Right forelimb (tissue), 1 donor: ENCODE measurements around the gene GMDS.

ENCODE experiments used
- DNase-seq: peaks from one replicate; pipeline ENCODE4 v3.0.0-alpha.2; 2018

Gene GMDS

GRCh38 chr6:1884313-1884712 lies 361.1 kb downstream of the GMDS start:
- DNase-seq: no peak

DNA sequence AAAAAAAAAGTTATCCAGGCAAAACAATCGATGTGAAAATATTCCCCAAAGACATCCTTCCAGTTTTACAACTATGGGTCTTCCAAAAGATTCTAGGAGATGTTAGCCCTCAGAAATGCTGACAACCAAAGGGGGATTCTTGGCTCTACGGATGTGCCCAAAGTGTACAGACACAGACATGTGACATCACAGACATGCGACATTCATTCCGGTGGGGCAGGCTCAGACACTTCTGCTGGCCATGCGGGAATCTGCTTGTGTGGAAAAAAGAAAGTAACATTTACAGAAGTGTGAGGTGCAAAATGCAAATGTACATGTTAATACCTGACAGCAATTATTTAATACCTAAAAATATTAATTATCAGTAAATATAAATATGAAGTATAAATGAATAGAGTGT lies 367.1 kb downstream of the GMDS start:
- DNase-seq: no peak

DNA sequence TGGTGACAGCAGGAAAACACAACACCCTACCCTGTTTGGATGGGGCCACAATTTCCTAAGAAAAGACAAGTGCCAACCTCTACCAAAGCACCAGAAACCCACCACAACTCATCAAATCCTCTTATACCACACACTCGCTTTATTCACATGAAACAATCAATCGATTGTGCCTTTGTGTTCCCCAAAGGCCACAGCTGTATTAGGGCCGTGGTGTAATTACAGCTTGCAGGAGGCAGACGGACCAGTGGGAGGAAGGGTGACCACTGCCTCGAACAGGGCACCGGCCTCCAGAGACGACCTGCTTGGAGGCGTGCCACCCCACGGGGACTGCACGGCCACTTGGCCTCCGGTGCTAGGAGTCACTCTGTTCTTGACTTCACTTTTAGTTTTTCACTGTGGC lies 371.6 kb downstream of the GMDS start:
- no peak for DNase-seq

DNA sequence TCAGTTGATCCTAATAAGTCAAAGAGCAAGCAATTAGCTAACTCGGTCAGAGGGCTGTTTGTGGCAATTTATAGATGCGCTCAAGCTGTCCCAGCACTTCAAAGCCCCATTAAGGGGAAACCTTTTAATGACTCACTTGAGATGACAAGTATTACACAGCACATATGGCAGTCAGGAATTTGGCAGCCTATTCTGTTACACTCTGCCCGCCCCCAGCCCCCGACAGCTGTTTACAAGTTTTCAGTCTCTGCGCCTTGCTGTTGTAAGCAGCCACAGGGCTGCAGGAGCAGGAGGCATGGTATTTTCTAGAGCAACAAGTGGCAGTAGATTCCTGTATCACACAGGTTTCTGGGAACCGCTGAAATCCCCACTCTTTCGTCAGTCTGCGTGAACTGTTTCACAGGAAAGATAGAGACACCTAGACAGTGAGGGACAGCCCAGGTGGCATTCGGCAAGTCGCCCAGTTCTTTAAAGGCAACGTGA lies 372.7 kb downstream of the GMDS start:
- DNase-seq: no peak

GRCh38 chr6:1871724-1872315 lies 373.6 kb downstream of the GMDS start:
- DNase-seq: no peak

DNA sequence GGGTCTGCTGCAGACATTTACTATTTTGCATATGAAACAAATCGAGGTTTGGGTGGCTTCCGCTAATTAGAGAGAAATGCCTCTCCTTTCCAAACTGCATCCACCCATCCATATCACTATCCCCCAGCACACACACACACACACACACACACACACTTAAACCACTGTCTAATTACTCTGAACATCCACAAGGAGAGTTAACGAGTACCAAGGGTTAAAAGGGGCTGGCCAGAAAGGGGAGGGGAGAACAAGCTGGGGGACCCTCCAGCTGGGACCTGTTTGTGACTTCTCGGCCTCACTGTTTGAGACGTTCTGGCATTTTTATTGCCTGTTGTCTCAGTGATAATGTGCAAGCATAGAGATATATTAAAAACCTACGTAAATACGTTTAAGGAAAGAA lies 374.5 kb downstream of the GMDS start:
- no peak for DNase-seq

DNA sequence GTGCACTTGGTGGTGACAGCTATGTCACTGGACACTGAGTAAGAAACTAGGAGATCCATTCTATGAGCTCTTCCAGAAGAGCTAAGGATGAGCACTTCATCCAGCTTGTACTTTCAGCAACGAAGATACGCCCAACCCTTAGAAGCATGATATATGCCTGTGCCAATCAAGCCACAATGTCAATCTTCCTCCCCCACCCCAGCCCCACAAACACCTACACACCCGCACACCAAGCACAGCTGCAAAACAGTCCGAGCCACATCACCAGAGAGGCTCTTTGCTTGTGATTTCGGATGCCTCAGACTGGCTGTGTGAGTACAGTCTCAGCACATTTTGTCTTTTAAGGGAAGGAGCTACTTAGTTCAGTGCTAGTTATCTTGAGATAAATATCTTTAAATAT lies 375.2 kb downstream of the GMDS start:
- DNase-seq: no peak

- no peak for DNase-seq
Observed at GRCh38 chr6:1869769-1870168, 375.6 kb downstream of the GMDS start.

- DNase-seq: no peak
Observed at GRCh38 chr6:1869308-1869707, 376.1 kb downstream of the GMDS start.

GRCh38 chr6:1868561-1869261 lies 376.7 kb downstream of the GMDS start:
- no peak for DNase-seq

- DNase-seq: no peak
Observed at GRCh38 chr6:1867197-1867596, 378.2 kb downstream of the GMDS start.

DNA sequence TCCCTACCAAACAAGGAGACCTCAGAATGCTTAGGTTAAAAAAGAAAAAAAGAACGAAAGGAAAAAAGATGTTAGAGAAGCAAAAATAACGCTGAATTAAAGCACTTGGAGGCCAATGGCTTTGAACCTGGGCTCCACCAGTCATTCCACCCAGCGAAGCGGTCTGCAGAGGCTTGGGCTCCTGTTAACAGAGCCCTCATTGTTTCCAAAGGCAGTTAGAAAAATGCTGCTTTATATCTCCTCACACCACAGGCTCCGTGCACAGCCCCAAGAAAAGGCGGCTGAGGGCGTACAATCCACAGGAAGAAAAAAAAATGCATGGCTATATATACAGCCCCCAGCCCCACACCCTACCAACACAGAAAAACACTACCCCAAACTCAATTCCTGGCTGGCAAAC lies 379.8 kb downstream of the GMDS start:
- no peak for DNase-seq

DNA sequence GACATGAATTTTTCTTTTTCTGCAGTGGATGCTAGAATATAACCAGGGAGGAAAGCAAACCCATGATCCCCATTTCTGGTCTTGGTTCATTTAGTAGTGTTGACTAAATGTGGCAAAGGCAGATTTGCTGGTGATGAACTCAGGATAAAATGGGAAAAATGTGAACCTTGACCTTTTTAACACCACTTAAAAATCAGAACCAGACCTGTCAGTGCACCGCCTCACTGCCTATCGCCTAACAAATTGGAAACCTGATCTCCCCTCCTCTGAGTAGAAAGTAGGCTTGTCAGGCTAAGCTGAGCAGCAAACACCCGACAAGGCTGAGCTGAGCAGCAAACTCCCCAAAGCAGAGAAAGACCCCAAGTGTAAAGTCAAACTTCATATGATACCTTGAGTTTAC lies 380.9 kb downstream of the GMDS start:
- no peak for DNase-seq

- no peak for DNase-seq
Observed at GRCh38 chr6:1862411-1862810, 383.0 kb downstream of the GMDS start.

GRCh38 chr6:1860756-1861348 lies 384.6 kb downstream of the GMDS start:
- DNase-seq: no peak

GRCh38 chr6:1858859-1859258 lies 386.5 kb downstream of the GMDS start:
- no peak for DNase-seq

GRCh38 chr6:1858196-1858595 lies 387.2 kb downstream of the GMDS start:
- DNase-seq: no peak

GRCh38 chr6:1856381-1856780 lies 389.0 kb downstream of the GMDS start:
- DNase-seq: no peak

DNA sequence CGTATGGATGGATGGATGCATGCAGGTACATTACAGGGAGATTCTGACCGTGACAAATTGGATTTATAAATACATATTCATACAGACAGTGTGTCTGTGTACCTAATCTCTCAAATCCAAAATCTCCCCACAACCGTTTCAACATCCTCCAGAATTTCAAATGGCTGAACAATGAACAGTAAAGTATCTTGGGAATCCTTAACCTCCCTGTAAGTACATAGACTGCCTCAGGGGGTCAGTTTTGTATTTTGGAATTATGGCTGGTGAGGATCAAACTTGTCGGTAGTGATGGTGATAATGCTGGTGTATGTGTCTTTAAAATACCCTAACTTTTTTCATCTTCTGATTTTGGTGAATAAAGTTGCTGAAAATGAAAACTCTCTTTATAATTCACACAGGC lies 389.5 kb downstream of the GMDS start:
- DNase-seq: no peak

- DNase-seq: no peak
Observed at GRCh38 chr6:1854296-1854695, 391.1 kb downstream of the GMDS start.

GRCh38 chr6:1853761-1854160 lies 391.6 kb downstream of the GMDS start:
- no peak for DNase-seq

DNA sequence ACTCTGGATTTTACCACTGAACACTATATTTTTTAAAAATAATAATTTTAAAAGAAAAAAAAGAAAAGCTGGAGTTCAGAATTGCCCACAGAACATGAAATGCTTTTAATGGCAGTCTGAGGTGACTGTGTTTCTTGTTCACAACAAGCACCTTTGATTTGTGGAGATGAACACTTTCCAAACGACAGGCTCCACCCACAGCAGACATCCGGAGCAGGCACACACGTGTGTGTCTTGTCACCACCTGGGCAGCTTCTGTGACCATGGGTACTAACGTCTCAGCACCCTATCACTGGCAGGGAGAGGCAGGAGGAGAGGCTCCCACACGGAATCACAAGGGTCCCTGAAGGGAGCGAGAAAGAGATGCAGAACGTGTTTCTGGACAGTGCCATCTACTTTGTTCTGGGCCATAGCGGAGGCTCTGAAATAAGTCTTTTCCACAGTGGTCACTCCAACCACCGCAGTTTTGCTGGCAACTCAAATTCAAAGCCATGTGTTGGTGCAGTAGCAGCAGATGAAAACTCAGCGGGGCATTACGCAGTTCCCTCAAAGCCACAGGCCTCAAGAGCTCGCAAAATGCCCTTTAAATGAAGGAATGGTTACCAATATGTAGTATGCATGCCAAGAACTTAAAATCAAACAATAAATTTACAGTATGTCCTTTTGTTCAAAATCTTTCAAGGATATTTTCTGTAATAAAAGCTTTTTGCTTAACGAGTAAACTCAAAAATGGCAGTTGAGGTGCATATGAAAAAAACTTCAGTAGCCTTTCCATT lies 393.5 kb downstream of the GMDS start:
- DNase-seq: no peak

- no peak for DNase-seq
Observed at GRCh38 chr6:1850840-1851157, 394.6 kb downstream of the GMDS start.
